GM20431 (cell line): ENCODE results near the gene GALNT13.

Experiments used
- in situ Hi-C: fragments of 300-500 bp; cut with MseI, MboI; formaldehyde crosslinking; loops from one replicate; pipeline ENCODE4 v1.15.0; 2020; ENCODE audit warnings: low sequenced_read_pairs; ENCODE audit not compliant: unreplicated experiment

GALNT13 gene

DNA sequence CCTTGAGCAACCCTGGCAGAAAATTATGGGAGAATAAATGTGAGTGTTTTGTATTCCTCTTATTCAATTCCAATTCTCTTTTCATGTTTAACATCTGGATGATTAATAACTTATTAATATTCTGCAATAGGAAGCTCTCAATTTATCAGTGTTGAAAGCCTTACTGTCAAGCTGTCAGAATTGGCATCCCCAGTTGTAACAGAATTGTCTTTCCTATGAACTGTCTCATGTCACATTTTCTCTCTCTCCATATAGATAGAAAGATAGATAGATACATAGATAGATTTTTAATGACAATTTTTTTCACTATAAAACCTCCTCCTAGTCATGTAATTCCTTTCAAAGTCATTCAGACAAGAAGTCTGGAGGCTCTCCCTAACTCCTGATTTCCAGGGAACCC is 331.5 kb downstream of the GALNT13 start:
- in situ Hi-C loops, result no loop called here

GRCh38 chr2:154203902-154204301 is 332.2 kb downstream of the GALNT13 start:
- in situ Hi-C loops, result no loop called here

DNA sequence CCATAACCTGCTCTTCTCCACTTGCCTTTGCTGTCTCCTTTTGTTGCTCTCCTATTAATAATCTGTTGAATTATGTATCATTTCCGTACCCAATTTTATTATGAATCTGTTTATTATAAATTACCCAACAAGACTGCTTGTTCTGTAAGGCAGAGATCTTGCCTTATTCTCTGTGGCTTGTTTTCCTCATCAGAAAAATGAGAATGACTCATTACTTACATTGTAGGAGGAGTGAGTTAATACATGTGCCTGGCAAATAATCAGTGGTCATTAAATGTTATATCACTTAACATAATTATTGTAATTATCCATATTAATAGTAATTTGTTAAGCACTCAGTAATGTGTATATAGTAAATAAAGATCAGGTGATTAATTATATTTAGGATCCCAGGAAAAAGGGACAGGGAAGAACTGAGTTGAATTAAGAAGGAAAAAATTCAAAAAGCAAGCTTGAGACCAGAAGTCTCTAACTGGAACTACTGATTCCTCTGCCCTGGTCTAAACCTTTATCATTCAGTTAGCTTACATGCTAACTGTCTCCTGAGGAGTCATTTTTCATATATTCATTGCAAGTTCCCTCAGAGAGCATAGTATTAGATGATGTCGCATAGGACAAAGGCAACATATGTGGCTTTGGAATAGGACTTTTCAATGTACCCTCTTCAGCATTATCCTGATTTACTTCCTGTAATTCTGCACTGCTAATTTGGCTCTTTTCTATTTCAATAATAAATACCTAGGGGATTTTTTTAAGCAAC is 335.7 kb downstream of the GALNT13 start:
- in situ Hi-C loops, result no loop called here

DNA sequence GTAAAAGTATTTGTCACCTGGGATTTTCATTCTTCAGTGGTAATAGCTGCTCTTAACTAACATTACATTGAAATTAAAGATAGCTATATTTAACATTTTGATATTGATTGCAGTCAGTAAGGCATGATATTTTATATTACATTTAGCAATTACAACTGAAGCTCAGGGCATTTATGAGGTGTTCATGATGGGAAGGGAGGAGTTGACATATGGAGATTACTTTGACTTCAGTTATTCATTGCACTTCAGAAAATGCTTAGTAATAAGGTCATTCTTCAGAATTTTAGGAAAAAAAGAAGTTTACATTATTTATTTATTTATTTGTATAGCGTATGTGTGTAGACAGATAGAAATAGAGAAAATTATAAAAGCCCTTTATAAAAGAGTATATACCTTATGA is 352.0 kb downstream of the GALNT13 start:
- in situ Hi-C loops, result no loop called here

DNA sequence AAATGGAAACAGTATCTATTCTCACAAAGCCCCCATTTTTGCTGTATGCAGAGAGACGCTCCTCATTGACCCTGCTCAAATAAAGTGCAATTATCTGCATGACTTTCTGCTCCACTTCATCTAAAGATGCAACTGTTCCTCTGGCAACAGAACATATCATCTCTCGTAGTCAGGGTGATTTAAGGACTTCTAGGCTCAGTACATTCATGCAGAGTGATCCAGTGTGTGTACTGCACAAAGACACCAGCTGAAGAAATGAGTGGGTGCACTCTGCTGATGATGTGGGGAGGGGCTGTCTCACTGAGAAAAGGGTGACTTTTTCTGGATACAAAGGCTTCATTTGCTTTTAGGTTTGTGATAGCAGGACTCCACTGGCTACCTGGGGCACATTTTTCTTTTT is 355.2 kb downstream of the GALNT13 start:
- in situ Hi-C loops, result no loop called here

GRCh38 chr2:154228566-154229280 is 357.0 kb downstream of the GALNT13 start:
- in situ Hi-C loops, result no loop called here

DNA sequence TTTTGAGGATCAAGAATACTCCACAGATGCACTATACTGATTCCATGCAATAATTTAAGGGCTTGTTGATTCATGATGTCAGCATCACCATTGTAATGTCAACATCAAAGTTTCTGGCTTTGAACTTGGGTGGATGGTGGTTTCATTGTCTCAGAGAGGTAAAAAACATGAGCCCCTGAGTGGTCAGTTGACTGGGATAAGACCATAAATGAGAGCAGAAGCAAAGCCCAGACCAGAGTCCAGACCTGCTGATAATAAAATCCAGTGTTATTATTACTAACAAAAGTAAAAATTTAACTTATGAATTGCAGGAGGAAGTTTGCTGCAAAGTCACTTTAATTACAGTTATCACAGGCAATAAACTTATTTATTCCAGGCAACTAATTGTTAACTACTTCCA is 358.2 kb downstream of the GALNT13 start:
- in situ Hi-C loops, result no loop called here

GRCh38 chr2:154231021-154231420 is 359.3 kb downstream of the GALNT13 start:
- in situ Hi-C loops, result no loop called here

DNA sequence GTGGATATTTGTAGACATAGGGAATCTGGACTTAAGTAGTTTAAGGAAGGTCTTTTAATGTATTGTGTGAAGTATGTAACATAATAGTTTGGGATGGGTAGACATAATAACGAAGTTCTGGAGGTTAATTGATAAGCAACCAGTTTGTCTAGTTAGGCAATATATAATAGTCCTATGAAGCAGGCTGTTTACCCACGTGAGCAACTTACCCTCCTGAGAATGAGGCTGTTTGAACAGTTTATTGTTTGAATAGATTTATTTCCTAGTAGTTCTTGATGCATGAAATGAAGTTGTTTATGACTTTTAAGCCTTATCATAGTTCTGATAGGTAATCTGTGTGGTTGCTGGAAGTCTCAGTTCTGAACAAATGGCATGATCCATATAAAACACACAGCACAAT is 361.5 kb downstream of the GALNT13 start:
- in situ Hi-C loops, result no loop called here

- in situ Hi-C loops, result no loop called here
Observed at GRCh38 chr2:154238252-154238651, 366.5 kb downstream of the GALNT13 start.

- in situ Hi-C loops, result no loop called here
Observed at GRCh38 chr2:154240316-154240715, 368.6 kb downstream of the GALNT13 start.

DNA sequence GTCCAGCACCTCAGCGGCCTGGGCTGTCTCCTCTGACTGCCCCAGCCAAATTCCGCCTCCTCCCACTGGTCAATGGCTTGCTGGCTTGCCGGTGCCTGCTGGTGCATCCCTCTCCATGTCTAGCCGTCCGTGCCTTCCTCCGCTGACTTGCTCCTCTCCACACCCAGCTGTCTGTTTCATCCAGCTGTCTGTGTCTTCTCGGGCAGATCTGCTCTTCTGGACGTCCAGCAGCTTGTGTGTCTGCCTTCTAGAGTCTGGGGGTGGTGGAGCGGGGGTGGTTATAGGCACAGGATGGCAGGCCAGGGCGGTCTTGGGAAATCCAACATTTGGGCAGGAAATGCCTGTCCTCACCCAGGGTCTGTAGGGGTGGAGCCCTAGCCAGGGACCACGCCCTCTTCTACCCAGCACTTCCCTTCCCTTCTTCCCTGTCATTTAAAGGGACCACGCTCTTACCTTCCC is 369.2 kb downstream of the GALNT13 start:
- in situ Hi-C loops, result no loop called here

- in situ Hi-C loops, result no loop called here
Observed at GRCh38 chr2:154242687-154243086, 371.0 kb downstream of the GALNT13 start.

DNA sequence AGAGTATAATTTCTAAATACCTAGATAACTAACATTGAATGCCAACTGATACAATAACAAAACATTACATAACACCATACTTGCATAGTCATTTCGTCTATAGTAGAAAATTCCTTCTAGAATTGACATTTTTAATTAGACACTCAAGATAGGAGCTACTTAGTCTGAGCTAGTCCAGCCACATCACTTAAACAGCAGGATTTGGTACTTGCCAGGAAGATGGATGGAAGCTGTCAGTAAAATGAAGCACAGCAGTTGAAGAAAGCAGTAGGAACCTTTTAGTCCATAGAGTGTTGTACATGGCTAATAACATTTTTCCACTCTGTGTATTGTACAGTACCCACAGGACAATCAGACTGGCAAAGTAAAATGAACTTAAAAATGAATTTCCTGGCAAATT is 372.0 kb downstream of the GALNT13 start:
- in situ Hi-C loops, result no loop called here

DNA sequence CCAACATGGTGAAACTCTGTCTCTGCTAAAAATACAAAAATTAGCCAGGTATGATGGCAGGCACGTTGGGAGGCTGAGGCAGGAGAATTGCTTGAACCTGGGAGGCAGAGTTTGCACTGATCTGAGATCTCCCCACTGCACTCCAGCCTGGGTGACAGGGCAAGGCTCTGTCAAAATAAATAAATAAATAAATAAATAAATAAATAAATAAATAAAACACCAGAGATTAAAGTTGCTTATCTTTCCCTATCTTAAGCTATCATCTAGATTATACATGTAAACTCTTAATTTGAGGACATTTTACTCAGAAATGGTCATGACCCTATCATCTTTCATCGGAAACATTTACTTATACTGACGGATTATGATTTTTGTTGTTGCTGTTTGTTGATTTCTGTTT is 373.2 kb downstream of the GALNT13 start:
- in situ Hi-C loops, result no loop called here

GRCh38 chr2:154247503-154247902 is 375.8 kb downstream of the GALNT13 start:
- in situ Hi-C loops, result no loop called here

GRCh38 chr2:154256136-154256535 is 384.4 kb downstream of the GALNT13 start:
- in situ Hi-C loops, result no loop called here

DNA sequence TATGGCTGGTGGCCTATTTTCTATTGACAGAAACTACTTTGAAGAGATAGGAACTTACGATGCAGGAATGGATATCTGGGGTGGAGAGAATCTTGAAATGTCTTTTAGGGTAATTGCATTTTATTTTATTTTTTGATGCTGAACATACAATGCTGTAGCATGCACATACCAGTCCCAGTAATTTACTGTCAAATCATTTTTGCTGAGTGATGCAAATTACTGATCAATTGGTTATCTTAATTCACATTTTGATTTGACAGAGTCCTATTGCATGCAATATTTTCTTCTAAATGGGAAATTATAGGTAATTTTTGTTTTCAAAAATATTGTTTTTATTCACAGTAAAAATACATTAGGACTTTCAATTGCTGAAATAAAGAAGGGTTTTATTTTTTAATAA is 387.3 kb downstream of the GALNT13 start:
- in situ Hi-C loops, result no loop called here

DNA sequence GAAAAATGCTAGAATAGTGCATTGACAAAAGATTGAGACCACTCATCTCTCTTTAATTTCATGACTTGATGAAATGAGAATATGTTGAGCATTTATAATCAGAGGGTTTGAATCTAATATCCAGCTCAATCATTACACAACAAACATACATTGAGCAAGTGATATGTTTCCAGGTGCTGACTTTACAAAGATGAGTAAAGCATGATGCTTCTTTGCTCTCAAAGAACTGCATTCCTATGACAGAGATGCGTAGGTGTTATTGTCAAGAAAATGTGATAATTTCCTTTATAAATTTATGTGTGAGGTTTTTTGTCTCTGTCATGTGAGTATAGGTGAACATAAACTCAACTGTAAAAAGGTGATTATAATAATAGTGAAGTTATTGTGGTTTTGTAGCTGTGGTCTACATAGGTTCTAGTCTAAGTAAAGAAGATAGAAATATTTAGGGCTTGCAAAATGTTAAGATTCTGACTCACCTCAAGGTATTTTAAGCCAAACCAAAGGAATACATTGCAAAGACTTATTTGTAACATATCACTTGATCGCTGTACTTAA is 389.8 kb downstream of the GALNT13 start:
- in situ Hi-C loops, result no loop called here

DNA sequence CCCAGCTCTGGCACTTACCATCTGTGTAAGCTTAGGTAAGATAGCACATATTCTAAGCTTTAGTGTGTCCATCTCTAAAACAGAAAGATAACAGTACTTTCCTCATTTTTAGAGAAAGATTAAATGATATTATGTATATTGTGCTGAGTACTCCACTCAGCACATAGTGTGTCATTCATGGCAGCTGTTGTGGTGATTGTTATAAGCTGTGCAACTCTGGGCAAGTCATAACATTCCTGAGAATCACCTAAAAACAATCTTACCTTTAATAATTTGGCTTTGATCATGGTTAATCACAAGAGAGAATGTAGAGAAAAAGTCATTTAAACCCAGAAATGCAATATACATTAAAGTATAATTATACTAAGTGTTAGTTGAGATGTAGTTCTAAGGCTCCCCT is 391.5 kb downstream of the GALNT13 start:
- in situ Hi-C loops, result no loop called here

- in situ Hi-C loops, result no loop called here
Observed at GRCh38 chr2:154264024-154264423, 392.3 kb downstream of the GALNT13 start.
